Dedifferentiated amniotic fluid mesenchymal stem cell (primary cell): Measurements from ENCODE around the gene GBP7.
"Not testable (repeated sequence)": the region's sequence is repeated elsewhere in the genome, so short reads cannot be mapped to it uniquely, and the experiment has no call there.

ENCODE experiments used
- DNase-seq: peaks from one replicate; pipeline ENCODE4 v3.0.0-alpha.2; 2016; ENCODE audit errors: extremely low spot score

Gene GBP7, protein sequence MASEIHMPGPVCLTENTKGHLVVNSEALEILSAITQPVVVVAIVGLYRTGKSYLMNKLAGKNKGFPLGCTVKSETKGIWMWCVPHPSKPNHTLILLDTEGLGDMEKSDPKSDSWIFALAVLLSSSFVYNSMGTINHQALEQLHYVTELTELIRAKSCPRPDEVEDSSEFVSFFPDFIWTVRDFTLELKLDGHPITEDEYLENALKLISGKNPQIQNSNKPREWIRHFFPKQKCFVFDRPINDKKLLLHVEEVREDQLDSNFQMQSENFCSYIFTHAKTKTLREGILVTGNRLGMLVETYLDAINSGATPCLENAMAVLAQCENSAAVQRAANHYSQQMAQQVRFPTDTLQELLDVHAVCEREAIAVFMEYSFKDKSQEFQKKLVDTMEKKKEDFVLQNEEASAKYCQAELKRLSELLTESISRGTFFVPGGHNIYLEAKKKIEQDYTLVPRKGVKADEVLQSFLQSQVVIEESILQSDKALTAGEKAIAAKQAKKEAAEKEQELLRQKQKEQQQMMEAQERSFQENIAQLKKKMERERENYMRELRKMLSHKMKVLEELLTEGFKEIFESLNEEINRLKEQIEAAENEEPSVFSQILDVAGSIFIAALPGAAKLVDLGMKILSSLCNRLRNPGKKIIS

DNA sequence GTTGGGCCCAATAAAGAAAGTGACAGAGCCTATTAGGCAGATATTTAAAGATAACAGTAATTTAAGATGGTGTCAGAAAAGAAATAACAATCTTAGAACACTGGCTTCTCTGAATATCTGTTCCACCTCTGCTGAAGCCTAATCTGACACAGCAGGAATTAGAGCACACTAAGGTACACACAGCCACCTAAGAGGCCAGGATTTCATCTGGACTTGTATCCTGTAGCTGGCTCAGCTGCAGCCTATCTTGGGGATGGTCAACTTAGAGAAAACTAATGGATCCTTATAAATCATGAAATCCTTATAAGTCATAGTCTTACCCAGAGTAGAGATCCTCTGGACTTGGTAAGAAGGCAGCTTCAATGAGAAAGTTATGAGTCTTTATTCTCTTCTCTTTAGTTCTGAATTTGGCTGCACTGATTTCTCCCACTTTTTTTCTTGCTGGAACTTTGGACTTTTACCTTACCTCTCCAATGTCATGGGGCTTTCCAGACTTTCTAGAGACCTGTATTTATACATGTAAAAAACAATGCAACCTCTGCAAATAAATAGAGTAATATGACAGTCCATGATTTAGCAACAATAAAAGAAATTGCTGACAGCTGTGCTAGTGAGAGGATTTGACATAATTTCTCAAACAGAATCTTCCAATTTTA lies at the start of gene GBP7:
GBP7 (minus strand) TSS at position 403 of the 656 bp plus-strand sequence. CDS start 4,068 bp downstream, outside the sequence.
- DNase-seq: no peak

DNA sequence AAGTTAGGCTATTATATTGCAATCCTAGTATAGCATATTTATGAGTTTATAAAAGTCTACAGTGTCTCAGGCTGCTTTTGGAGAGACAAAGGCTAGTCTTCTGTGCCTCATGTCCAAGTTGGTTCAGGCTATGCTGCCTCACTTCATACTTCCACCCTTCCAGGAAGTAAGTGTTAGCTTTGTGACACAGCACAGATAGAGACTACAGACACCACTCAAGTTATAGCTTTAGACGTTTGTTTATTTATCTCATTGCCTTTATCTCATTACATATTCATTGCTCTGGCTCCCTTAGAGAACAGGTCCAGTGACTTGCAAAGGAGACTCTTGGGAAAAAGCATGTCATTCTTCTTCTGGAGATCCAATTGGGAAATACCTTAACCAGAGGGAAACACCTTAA lies 45.5 kb upstream of the GBP7 start:
- DNase-seq: no peak

DNA sequence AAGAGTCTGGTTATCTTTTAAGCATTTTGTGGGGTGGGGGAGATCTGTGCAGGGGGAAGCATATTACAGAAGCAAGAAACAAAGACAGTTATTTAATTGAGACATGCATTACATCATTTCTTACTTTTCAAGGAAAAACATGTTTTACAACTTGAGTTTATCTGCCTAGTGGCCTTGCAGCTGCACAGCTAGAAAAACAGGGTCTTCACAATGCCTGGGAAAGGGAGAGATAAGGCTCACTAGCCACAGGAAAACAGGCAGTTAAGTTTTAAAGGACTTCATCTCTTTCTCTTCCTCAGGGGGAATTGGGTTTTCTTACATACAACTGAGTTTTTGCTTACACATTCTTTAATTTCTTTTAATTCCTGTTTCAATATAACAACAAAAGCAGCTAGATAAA lies 44.0 kb upstream of the GBP7 start:
- not testable (repeated sequence) for DNase-seq

DNA sequence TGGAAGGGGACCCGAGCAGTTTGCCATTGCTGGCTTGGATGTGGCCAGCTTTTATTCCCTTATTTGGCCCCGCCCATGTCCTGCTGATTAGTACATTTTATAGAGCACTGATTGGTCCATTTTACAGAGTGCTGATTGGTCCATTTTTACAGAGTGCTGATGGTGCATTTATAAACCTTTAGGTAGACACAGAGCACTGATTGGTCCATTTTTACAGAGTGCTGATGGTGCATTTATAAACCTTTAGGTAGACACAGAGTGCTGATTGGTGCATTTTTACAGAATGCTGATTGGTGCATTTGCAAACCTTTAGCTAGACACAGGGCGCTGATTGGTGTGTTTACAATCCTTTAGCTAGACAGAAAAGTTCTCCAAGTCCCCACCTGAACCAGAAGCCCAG lies 43.1 kb upstream of the GBP7 start:
- not testable (repeated sequence) for DNase-seq

DNA sequence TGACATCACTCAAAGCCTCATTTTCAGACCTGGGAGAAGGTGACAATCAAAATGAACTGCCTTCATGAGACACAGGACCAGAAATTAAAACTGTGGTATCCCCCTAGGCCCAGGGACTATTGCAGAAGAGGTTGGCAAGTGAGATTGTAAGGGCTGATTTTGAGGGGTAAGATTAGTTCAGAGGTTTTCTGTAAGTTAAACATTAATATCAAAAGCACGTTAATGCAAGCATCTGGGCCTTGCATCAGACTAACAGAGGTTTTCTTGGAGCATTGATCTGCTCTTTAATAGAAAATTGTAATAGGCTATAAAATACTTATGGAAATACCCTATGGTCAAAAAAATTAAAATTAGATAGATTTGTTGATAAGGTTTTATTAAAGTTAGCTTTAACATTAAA lies 37.5 kb upstream of the GBP7 start:
- DNase-seq: no peak

DNA sequence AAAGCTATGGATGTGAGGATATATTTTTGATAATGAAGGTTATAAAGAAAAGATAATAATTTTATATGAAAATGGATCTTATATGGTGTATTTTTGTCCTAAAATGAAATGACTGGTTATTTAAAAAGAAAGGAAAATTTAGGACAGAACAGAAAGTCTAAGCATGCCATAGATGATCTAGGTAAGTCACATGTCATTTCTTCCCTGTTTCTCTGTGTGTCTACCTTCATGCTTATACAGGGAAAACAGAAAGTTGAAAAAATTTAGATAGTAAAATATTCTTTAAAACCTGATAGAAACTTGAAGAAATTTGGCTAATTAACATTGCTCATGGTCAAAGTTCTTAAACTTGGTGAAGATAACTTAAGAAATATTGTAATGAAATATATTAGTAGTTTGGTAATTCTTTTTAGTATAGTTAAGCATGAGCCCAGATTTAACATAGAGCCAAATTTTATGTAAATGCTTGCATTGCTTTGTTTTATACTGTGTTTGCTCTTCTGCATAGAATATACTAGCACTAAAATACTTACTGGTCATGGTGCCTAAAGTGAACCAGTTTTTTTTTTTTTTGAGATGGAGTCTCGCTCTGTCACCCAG lies 35.3 kb upstream of the GBP7 start:
- no peak for DNase-seq

DNA sequence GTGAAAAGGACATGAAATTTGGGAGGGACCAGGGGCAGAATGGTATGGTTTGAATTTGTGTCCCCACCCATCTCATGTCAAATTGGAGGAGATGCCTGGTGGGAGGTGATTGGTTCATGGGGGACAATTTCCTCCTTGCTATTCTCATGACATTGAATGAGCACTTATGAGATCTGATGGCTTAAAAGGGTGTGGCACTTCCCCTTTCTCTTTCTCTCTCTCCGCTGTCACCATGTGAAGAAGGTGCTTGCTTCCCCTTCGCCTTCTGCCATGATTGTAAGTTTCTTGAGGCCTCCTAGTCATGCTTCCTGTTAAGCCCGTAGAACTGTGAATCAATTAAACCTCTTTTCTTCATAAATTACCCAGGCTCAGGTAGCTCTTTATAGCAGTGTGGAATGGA lies 30.6 kb upstream of the GBP7 start:
- no peak for DNase-seq

DNA sequence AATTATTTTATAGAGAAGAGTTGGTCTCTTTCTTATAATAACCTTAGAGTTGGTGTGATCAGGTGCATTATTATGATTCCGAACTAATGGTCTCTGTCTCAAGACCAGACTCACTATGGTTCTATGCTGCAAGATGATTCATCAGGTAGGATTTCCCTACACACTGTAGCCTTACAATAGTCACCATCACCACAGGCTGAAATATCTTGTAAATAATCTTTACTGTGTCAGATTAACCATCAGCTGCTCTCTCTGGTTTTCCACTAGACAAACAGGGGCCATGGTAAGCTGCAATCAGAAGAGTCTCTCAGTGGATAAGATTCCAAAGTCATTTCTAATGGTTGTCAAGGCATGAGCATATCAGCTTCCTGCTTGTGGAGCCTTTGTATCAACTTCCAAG lies 27.4 kb upstream of the GBP7 start:
- no peak for DNase-seq

DNA sequence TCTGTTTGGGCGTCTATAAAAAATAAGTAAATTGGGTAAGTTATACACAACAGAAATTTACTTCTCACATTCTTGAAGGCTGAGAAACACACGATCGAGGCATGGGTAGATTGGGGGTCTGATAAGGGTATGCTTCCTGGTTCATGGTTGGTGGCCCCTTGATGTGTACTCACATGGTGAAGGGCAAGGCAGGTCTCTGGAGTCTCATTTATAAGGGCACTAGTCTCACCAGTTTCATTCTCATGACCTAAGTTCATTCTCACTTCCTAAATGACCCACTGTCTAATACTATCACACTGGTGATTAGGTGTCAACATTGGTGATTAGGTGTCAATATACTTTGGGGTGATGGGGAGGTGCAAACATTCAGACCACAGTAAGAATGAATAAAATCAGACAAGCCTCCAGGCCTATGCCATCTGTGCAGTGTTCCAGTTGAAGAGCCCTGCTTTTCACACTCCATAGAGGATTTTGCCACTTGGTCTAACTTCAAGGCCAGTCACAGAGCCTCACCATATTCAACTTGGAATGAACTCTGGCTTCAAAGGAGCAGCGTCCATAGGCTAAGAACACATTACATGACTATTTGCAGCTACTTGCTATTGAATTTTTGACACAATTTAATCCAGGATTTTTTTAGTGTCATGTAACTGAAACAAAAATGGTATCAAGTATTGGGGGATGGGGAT lies 25.4 kb upstream of the GBP7 start:
- no peak for DNase-seq

DNA sequence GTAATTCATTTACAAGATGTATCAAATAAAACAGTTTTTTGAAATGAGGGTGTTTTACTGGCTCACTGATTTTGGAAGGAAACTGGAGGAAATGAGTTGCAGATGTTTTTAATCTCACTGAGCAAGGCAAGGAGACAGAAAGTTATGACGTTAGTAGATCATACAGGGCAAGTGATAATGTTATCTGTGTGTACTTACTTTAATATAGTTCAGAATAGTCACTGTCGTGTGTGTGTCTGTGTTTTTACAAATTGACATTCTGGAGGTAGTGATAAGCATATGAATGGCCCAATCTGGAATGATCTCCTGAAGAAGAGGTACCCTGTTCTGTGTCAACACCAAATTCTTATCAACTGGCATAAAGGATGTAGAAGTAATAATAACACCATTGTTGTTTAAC lies 24.9 kb upstream of the GBP7 start:
- DNase-seq: peak; percentile 37

DNA sequence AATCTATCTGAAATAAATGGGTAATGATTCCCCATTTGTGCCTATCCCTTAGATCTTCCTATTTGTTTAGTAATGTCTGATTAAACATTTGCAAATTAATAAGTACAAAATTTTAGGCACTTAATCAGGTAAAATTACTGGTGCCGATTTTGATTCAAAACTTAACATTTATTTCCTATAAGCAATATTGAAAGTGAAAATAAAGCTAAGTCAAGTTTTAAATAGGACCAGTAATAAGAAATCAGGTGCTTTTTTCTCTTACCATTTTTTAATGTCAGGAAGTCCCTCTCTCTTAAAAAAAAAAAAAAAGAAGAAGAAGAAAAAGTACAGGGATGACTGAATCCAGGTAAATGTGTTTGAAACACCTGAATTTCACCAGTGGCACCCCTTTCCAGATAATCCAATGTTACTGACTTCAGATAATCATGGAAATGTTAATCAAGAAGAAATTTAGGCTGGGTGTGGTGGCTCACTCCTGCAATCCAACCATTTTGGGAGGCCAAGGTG lies 23.8 kb upstream of the GBP7 start:
- no peak for DNase-seq

DNA sequence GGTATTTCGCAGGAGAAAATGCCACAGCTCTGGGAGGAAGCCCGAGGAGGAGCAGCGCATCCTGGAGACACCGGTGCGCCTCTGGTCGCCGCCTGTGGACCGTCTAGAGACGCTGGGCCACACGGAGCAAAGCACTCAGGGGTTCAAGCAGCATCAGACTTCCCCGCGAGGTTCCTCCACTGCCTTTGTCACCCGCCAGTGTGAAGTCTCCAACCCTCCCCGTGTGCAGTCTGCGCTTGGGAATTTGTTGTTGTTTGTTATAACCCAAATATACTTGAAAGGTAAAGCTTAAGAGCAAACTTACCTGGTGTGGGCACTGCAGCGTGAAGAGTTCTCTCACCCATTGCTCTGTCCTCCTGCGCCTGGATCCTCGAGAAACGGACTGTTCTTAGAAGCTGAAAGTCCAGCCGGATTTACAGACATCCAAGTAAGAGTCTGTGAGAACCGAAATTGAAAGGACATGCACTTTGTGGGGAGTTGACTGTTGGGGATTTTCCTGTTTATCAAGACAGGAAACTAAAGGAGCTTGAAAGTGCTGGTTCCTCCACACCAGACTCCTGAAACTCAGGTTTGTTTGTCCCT lies 22.8 kb upstream of the GBP7 start, which contains the start of gene GBP4:
GBP4 (minus strand) TSS at position 452 of the 582 bp plus-strand sequence; CDS start at position 344, 108 bp downstream.
- peak; percentile 39 for DNase-seq

DNA sequence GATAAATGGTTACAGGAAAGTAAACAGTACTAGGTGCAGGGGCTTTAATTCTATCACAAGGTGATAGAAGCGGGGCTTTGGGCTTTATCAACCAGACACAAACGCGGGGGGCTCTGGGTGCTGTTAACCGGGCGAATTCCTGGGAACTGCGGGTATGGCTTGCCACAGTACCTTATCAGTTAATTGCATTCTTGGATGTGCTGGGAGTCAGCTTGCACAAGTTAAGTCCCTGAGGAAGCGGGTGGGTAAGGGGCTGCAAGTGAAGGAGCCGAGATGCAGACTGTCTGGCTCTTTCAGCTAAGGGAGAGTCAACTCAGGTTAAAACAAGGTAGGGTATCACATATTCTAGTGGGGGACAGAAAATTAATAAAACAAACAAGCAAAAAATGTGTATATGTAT lies 22.3 kb upstream of the GBP7 start:
- no peak for DNase-seq

DNA sequence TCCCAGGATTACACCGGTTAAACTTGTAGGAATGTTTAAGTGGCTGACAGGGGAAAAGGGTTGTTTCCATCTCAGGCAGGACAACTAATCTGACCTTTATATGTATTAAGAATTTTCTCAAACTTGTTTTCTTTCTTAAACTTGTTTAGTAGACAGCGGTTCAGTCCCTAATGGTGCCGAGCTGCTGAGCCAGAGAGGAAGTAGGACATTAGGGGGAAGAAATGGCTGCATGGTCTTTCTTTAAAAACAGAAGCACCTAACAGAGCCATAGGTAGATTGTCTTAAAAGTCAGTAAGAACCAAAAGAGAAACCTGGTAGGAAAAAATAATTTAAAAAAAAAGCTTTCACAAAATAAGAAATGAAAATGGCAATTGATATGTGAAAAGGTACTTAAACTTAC lies 19.7 kb upstream of the GBP7 start:
- no peak for DNase-seq

DNA sequence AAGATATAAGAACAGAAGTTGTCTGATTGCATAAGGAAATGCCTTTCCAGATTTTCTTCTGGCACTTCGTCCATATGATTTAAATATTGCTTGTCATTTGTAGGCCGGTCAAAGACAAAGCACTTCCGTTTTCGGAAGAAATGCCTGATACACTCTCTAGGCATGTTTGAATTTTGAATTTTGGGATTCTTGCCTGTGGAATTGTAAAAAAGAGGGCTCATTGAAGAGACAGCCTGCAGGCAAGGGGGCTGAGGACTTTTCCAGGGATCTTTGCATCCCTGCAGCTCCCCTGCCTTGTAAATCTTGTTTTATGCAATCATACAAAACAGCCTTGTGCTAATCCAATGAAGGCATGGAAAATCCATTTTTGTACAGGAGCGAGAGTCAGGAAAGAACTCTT lies 15.5 kb upstream of the GBP7 start:
- no peak for DNase-seq

DNA sequence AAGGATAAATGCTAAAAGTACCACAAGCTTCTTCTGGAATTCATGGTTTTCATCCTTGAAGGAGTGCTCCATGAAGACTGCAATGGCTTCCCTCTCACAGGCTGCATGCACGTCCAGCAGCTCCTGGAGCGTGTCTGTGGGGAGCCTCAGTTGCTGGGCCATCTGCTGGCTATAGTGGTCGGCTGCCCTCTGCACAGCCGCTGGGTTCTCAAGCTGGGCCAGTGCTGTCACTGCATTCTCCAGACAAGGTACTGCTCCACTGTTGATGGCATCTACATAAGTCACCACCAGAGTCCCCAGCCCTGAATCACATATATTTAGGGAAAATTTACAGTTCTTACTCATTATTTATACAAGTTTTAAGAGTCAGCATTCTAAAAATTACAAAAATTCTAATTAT lies 14.2 kb upstream of the GBP7 start:
- no peak for DNase-seq

DNA sequence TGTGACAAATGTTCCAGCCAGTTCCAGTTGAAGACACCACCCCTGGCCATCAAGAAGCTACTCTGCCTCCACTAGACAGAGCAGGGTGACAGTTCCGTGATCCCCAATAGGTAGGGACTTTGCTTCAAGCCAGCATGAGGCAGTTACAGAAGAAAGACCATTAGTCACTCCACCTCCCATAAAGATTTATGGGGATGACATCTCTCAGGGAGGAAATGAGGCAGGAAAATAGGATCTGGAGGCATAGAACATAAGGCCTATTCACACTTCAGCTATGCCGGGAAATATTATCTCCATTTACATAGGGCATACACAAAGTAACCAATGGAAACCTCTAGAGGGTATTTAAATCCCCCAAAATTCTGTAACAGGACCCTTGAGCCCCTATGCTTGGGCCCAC lies 3.5 kb upstream of the GBP7 start:
- no peak for DNase-seq

DNA sequence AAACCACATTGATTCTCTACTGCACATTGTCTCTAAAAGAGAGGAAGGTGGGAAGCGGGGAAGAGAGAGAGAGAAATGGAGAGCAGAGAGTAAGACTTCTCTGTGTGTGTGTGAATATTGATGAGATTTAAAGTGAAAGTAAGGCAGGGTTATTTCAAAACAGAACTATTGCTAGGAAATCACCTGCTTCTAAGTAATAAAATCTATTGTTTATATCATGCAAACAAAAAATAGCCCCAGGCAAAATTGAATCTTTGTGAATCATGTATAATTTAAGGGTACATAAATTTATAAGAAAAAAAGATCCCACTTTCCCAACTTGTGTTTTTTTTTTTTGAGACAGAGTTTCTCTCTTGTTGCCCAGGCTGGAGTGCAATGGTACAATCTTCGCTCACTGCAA lies 1.2 kb upstream of the GBP7 start:
- no peak for DNase-seq

DNA sequence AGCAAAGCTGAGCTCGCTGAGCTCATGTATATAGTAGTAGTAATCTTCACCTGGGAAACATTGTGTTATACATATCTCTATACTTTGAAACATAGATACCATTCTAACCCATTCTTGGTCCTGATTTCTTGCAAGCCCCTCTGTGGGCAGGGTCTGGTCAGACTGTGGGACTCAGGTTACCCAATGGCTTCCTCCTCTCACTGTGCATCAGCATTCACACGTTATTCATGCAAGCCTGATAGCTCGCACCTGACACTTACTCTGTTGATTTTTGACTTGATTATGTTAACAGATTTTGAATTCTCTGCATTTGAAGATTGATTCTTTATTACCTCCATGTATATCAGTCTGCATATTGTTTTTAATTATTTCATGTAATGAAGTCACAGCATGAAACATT lies 1.3 kb downstream of the GBP7 start:
- DNase-seq: no peak

DNA sequence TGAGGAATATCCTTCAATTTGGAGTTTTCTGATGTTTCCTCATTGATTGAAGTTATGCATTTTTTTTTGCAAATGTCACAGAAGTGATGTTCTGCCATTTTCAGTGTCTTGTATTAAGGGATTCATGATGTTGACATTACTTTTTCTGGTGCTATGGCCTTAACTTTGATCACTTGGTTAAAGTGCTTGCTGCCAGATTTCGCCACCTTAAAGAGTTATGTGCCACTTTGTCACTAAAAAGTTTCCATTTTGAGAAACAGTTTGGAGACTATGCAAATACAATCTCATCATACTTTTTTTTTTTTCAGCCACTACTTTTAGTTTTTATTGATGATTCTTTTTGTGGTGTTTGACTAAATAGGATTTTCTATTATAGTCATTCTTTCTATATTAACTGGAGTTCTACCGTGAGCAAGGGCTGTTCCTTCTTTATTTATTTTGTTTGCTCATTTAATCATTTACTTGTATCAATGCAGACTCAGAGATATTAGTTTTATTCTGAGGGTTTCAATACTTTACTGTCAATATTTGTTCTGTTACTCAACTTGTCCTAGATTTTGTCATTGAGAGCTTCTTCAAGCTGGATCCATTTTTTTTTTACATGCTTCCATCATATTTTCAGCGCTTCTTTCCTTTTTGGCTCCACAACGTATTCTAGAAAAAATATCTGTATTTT lies 3.2 kb downstream of the GBP7 start:
- DNase-seq: no peak

DNA sequence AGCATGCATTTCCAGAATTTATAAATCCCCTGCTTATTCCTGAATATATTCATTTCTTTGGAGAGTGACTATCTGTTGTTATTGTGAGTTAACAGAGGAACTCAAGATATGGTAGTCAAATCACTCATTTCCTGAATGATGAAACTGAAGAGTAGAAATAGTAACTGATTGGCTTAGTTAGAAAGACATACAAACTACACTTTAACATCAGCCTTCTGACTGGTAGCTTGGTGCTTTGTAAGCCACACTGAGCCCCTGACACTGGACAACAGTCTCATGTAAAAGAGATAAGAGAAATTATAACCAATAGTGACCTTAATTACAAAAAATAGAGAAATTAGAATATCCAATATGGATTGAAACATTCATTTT lies 4.8 kb downstream of the GBP7 start:
- DNase-seq: no peak
